OCI-LY7 (cell line): ENCODE results near the gene GALNT7. TPM values are rescaled to one million over a fixed set of nuclear protein-coding genes. Genes with fewer than 3 reads are reported as not detected.

Source experiments
- BruUV-seq: library from RNA; stranded (reverse); fragments of 400-500 nt; replicated peaks from 2 replicates; lab custom pipeline; 2021; lab: Mats Ljungman, UMichigan
- CTCF ChIA-PET: fragments of 300-600 bp; sonication (Branson Sonifier 250); formaldehyde crosslinking; loops from one replicate; lab custom pipeline; 2022; ENCODE audit warnings: antibody characterized with exemption; ENCODE audit not compliant: unreplicated experiment; lab: Charles Lee
- POLR2A ChIA-PET: fragments of 300-600 bp; sonication (Branson Sonifier 250); formaldehyde crosslinking; loops from one replicate; lab custom pipeline; 2022; ENCODE audit warnings: antibody characterized with exemption; lab: Charles Lee
- DNase-seq: peaks from one replicate; pipeline ENCODE4 v3.0.0-alpha.2; 2015; ENCODE audit warnings: low spot score
- H2AFZ ChIP-seq: fragments of 200-600 bp; sonication (generic), shearing (Covaris generic); 2 replicates; pipeline ENCODE4 v1.6.1; 2014; ENCODE audit warnings: mild to moderate bottlenecking, antibody characterized with exemption, low read length, moderate library complexity
- H3K27ac ChIP-seq: fragments of 200-600 bp; sonication (generic); 2 replicates; pipeline ENCODE4 v1.5.1; 2014; ENCODE audit warnings: mixed run types, low read depth, mild to moderate bottlenecking, moderate library complexity, low read length, inconsistent platforms; ENCODE audit not compliant: poor library complexity, severe bottlenecking
- H3K36me3 ChIP-seq: fragments of 200-600 bp; sonication (generic); 2 replicates; pipeline ENCODE4 v1.6.1; 2014; ENCODE audit warnings: mild to moderate bottlenecking, antibody characterized with exemption, low read length, moderate library complexity, mixed read lengths; ENCODE audit not compliant: insufficient read depth
- H3K4me1 ChIP-seq: fragments of 200-600 bp; sonication (generic); 2 replicates; pipeline ENCODE4 v1.5.1; 2014; ENCODE audit warnings: mild to moderate bottlenecking, low read length; ENCODE audit not compliant: insufficient read depth, poor library complexity, severe bottlenecking
- H3K4me2 ChIP-seq: fragments of 200-600 bp; sonication (generic); 2 replicates; pipeline ENCODE4 v1.6.1; 2014; ENCODE audit warnings: mild to moderate bottlenecking, low read length
- H3K4me3 ChIP-seq: fragments of 200-600 bp; sonication (generic); 2 replicates; pipeline ENCODE4 v1.5.1; 2014; ENCODE audit warnings: mild to moderate bottlenecking, low read depth, low read length; ENCODE audit not compliant: poor library complexity, severe bottlenecking
- H3K79me2 ChIP-seq: fragments of 200-600 bp; sonication (generic); 2 replicates; pipeline ENCODE4 v1.6.1; 2016; ENCODE audit warnings: low read depth, mild to moderate bottlenecking, low read length, moderate library complexity, mixed read lengths; ENCODE audit not compliant: insufficient read depth
- H3K9me2 ChIP-seq: fragments of 200-600 bp; sonication (generic); 2 replicates; pipeline ENCODE4 v1.6.1; 2016; ENCODE audit warnings: mild to moderate bottlenecking, low read length, mixed read lengths; ENCODE audit not compliant: insufficient read depth
- H3K9me3 ChIP-seq: fragments of 200-600 bp; sonication (generic); 2 replicates; pipeline ENCODE4 v1.6.1; 2014; ENCODE audit warnings: mild to moderate bottlenecking, mixed run types, low read length, mixed read lengths
- H4K20me1 ChIP-seq: fragments of 200-600 bp; sonication (generic); 2 replicates; pipeline ENCODE4 v1.6.1; 2014; ENCODE audit warnings: mild to moderate bottlenecking, antibody characterized with exemption, low read length, moderate library complexity, mixed read lengths; ENCODE audit not compliant: insufficient read depth
- EZH2phosphoT487 ChIP-seq: fragments of 200-600 bp; sonication (generic); IDR thresholded peaks from 2 replicates; pipeline ENCODE4 v1.6.1; 2018; ENCODE audit warnings: low read depth, borderline replicate concordance, mild to moderate bottlenecking, mixed run types, antibody characterized with exemption, low read length, moderate library complexity, mixed read lengths
- intact Hi-C: fragments of 100-400 bp; cut with micrococcal nuclease; formaldehyde crosslinking; loops from one replicate; pipeline ENCODE4 v1.10.0; 2022; ENCODE audit not compliant: unreplicated experiment
- total RNA-seq, 2 experiments: library from RNA; depleted of rRNA in 1 of 2; stranded (reverse); fragments of >200 nt in 1 of 2; shearing (Covaris generic) in 1 of 2; gene quantifications; 2 replicates each; pipeline ENCODE4 v1.2.3, GENCODE V29; 2014 to 2022
- TF ChIP-seq, protein P1 (sequence below): fragments of 200-600 bp; sonication (generic); conservative IDR thresholded peaks from 2 replicates; pipeline ENCODE4 v1.5.1; 2014; ENCODE audit warnings: mild to moderate bottlenecking, antibody characterized with exemption, low read length, moderate library complexity, mixed read lengths

GALNT7 gene
- total RNA-seq, 2 experiments from 2014 or later, result 20.3 to 34.4 TPM

DNA sequence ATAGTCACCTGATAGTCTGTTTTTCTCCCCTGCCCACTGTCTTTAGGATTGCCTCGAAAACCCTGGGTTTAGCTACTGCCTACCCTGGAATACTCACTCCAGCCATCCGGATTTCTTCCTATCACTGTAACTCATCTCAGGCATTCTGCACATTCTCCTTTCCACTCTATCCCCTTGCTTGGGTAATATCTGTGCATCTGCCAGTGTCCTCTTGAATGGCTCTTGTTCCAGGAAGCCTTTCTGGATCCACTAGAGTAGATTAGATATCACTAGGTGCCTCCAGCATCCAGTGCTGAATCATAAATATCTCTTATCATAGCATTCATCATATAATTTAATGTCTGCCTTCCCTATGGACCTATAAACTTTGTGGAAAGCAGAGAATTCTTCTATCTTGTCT is 17.1 kb upstream of the GALNT7 start:
- intact Hi-C loops, result no loop called here
- no TSS peak for BruUV-seq
- H3K4me3 ChIP-seq, result no peak overlapping the region
- no peak for DNase-seq
- H3K36me3 ChIP-seq, result no peaks in the 10 kb centered on the region
- ChIA-PET POLR2A (interaction anchor here (1.1 kb wide), 1 partner anchor 61 kb away, joined by 3 read pairs; no protein-coding TSS in a partner anchor), CTCF (no interaction called here)
- H3K9me2 ChIP-seq, result no peaks in the 10 kb centered on the region
- no peaks in the 10 kb centered on the region for H3K4me1 ChIP-seq
- no peak overlapping the region for H2AFZ ChIP-seq
- TF ChIP-seq, protein P1, sequence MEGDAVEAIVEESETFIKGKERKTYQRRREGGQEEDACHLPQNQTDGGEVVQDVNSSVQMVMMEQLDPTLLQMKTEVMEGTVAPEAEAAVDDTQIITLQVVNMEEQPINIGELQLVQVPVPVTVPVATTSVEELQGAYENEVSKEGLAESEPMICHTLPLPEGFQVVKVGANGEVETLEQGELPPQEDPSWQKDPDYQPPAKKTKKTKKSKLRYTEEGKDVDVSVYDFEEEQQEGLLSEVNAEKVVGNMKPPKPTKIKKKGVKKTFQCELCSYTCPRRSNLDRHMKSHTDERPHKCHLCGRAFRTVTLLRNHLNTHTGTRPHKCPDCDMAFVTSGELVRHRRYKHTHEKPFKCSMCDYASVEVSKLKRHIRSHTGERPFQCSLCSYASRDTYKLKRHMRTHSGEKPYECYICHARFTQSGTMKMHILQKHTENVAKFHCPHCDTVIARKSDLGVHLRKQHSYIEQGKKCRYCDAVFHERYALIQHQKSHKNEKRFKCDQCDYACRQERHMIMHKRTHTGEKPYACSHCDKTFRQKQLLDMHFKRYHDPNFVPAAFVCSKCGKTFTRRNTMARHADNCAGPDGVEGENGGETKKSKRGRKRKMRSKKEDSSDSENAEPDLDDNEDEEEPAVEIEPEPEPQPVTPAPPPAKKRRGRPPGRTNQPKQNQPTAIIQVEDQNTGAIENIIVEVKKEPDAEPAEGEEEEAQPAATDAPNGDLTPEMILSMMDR, result no peak
- TF ChIP-seq EZH2phosphoT487, result no peak
- no peaks in the 10 kb centered on the region for H3K9me3 ChIP-seq
- H3K79me2 ChIP-seq, result no peaks in the 10 kb centered on the region
- H3K4me2 ChIP-seq, result no peak overlapping the region
- H4K20me1 ChIP-seq, result no peaks in the 10 kb centered on the region
- no peak overlapping the region for H3K27ac ChIP-seq

DNA sequence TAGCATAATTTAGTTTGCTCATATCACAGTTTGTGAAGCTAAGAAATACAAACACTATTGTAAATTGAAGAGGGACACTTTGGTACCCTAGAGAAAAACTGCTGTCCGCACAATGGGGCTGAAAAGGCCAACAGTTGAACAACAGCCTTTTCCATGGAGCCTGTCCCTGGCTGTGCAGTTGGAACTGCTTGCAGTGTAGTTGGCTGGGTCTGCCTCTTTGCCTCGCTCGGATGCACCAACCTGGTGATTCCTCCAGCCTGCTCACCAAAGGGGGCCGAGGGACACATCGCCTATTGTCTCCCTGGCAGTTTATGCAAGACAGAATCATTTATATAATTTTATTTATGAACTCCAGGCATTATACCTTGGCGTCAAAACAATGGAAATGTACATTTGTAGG is 16.5 kb upstream of the GALNT7 start:
- CTCF ChIA-PET, result no interaction called here
- no TSS peak for BruUV-seq
- Histone ChIP-seq H3K9me2 (no peaks in the 10 kb centered on the region), H3K79me2 (no peaks in the 10 kb centered on the region), H4K20me1 (no peaks in the 10 kb centered on the region), H3K27ac (no peak overlapping the region), H3K4me2 (no peak overlapping the region), H3K4me3 (no peak overlapping the region), H3K9me3 (no peaks in the 10 kb centered on the region), H2AFZ (no peak overlapping the region), H3K4me1 (no peaks in the 10 kb centered on the region), H3K36me3 (no peaks in the 10 kb centered on the region)
- DNase-seq, result no peak
- TF ChIP-seq, protein P1, result no peak
- no peak for TF ChIP-seq EZH2phosphoT487
- POLR2A ChIA-PET, result interaction anchor here (0.5 to 1.1 kb wide), 2 partner anchors 31 to 62 kb away, joined by 3 to 4 read pairs; no protein-coding TSS in a partner anchor
- intact Hi-C loops, result no loop called here

DNA sequence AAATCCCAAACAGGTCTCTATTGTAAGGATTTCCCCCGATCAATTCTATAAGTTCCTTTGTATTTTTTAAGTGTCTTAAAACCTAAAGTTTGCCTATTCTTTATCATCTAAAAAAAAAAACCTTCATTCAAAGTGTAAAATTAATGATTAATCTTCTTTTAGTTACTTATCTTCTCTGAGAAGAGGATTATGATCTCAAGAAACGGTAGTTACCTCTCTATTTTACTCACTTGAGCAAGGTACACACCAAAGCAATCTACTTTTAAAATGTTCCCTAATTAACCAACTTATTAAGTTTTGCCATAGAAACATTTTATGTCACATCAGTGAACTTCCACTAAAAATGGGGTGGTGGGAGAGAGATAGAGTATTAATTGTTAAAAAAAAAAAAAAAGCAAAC is 15.2 kb upstream of the GALNT7 start:
- BruUV-seq, result no TSS peak

More for the DNA sequence above, 15.2 kb upstream of the GALNT7 start:
- Histone ChIP-seq H3K4me1 (no peaks in the 10 kb centered on the region), H3K79me2 (no peaks in the 10 kb centered on the region), H3K27ac (no peak overlapping the region), H3K36me3 (no peaks in the 10 kb centered on the region), H3K9me3 (no peaks in the 10 kb centered on the region), H4K20me1 (no peaks in the 10 kb centered on the region), H3K9me2 (no peaks in the 10 kb centered on the region), H3K4me3 (no peak overlapping the region), H2AFZ (no peak overlapping the region), H3K4me2 (no peak overlapping the region)
- TF ChIP-seq, protein P1, result no peak
- TF ChIP-seq EZH2phosphoT487, result no peak
- intact Hi-C loops, result no loop called here
- DNase-seq, result no peak
- ChIA-PET CTCF (no interaction called here), POLR2A (no interaction called here)
